NCI-H2107 treated with DMSO at 0.1 percent for 48 hours (cell line): ENCODE results near the gene SLC9A9.

Source experiments
- DNase-seq: peaks from one replicate; lab custom pipeline; 2025; ENCODE audit not compliant: unreplicated experiment; lab: John Stamatoyannopoulos, UW

The SLC9A9 gene

GRCh38 chr3:143430568-143430967 is 417.7 kb downstream of the SLC9A9 start:
- no peak for DNase-seq

GRCh38 chr3:143429628-143430514 is 418.4 kb downstream of the SLC9A9 start:
- DNase-seq = no peak

- DNase-seq = no peak
Measured at GRCh38 chr3:143428294-143428693, 420.0 kb downstream of the SLC9A9 start.

- no peak for DNase-seq
Measured at GRCh38 chr3:143427631-143428030, 420.6 kb downstream of the SLC9A9 start.

- no peak for DNase-seq
Measured at GRCh38 chr3:143424874-143425273, 423.4 kb downstream of the SLC9A9 start.

- DNase-seq = no peak
Measured at GRCh38 chr3:143421556-143421955, 426.7 kb downstream of the SLC9A9 start.

GRCh38 chr3:143419611-143420010 is 428.7 kb downstream of the SLC9A9 start:
- DNase-seq = no peak

GRCh38 chr3:143418391-143418790 is 429.9 kb downstream of the SLC9A9 start:
- no peak for DNase-seq

- no peak for DNase-seq
Measured at GRCh38 chr3:143416229-143416628, 432.0 kb downstream of the SLC9A9 start.

GRCh38 chr3:143414571-143415253 is 433.6 kb downstream of the SLC9A9 start:
- no peak for DNase-seq

GRCh38 chr3:143413372-143413771 is 434.9 kb downstream of the SLC9A9 start:
- DNase-seq = no peak

GRCh38 chr3:143412084-143412483 is 436.2 kb downstream of the SLC9A9 start:
- DNase-seq = no peak

GRCh38 chr3:143410259-143410658 is 438.0 kb downstream of the SLC9A9 start:
- DNase-seq = no peak

- no peak for DNase-seq
Measured at GRCh38 chr3:143408771-143409170, 439.5 kb downstream of the SLC9A9 start.

- no peak for DNase-seq
Measured at GRCh38 chr3:143402602-143403001, 445.7 kb downstream of the SLC9A9 start.

- DNase-seq = no peak
Measured at GRCh38 chr3:143396790-143397189, 451.5 kb downstream of the SLC9A9 start.

- DNase-seq = no peak
Measured at GRCh38 chr3:143389388-143389787, 458.9 kb downstream of the SLC9A9 start.

GRCh38 chr3:143387425-143387824 is 460.8 kb downstream of the SLC9A9 start:
- DNase-seq = no peak

- DNase-seq = no peak
Measured at GRCh38 chr3:143384076-143384475, 464.2 kb downstream of the SLC9A9 start.

GRCh38 chr3:143383421-143383820 is 464.8 kb downstream of the SLC9A9 start:
- no peak for DNase-seq

- no peak for DNase-seq
Measured at GRCh38 chr3:143382816-143383215, 465.5 kb downstream of the SLC9A9 start.

- no peak for DNase-seq
Measured at GRCh38 chr3:143380449-143380848, 467.8 kb downstream of the SLC9A9 start.
